ENCODE measurements around the gene CD36. TPM values are rescaled to one million over a fixed set of nuclear protein-coding genes. Genes with fewer than 3 reads are reported as not detected.

Gene CD36
- total RNA-seq, 1 experiment from 2014 or later, result 0.28 TPM

GRCh38 chr7:80591654-80592053 lies 46.8 kb upstream of the CD36 start:
- no peak overlapping the region for H3K18ac ChIP-seq (ENCODE audit: insufficient read length, low read depth, low read length)
- H2BK5ac ChIP-seq (ENCODE audit: insufficient read length, low read length), result no peak overlapping the region
- no peaks in the 10 kb centered on the region for H3K23me2 ChIP-seq (ENCODE audit: insufficient read length, low read depth, low read length, poor library complexity, severe bottlenecking)
- no peak overlapping the region for H2AFZ ChIP-seq (ENCODE audit: low read length)
- no peaks in the 10 kb centered on the region for H3K27me3 ChIP-seq (ENCODE audit: insufficient read depth, low read length)
- Mint-ChIP-seq H3K9me3 (no peaks in the 10 kb centered on the region), H3K4me1 (no peaks in the 10 kb centered on the region), H3K27ac (no peak overlapping the region), H3K4me3 (no peak overlapping the region), H3K36me3 (ENCODE audit: insufficient read depth in 1 of 3, low read depth in 3 of 3) (no peaks in the 10 kb centered on the region), H3K27me3 (ENCODE audit: low read depth) (no peaks in the 10 kb centered on the region)
- no peak overlapping the region for H3K27ac ChIP-seq (ENCODE audit: insufficient read length, low read depth, low read length)
- no peaks in the 10 kb centered on the region for H3K4me1 ChIP-seq (ENCODE audit: insufficient read depth, low read length)
- no peak overlapping the region for H2BK12ac ChIP-seq (ENCODE audit: insufficient read length, low read depth, low read length)
- H2BK20ac ChIP-seq (ENCODE audit: low read depth, low read length, poor library complexity, severe bottlenecking), result no peak overlapping the region
- no peak overlapping the region for H2BK120ac ChIP-seq (ENCODE audit: low read depth, low read length, poor library complexity, severe bottlenecking)
- no peak overlapping the region for H3K4ac ChIP-seq (ENCODE audit: low read depth, low read length)
- no peaks in the 10 kb centered on the region for H3K79me1 ChIP-seq (ENCODE audit: insufficient read depth, low read depth, low read length, poor library complexity, severe bottlenecking)
- H3T11ph ChIP-seq (ENCODE audit: low read length), result no peak overlapping the region
- H4K20me1 ChIP-seq (ENCODE audit: control insufficient read depth, insufficient read depth, insufficient read length), result no peaks in the 10 kb centered on the region
- no peak overlapping the region for H2AK5ac ChIP-seq (ENCODE audit: insufficient read length, low read length)
- H4K8ac ChIP-seq (replicated peaks; ENCODE audit: insufficient read length, low read depth, low read length), result no peak overlapping the region
- H4K5ac ChIP-seq (ENCODE audit: insufficient read length, low read depth, low read length), result no peak overlapping the region
- no peak overlapping the region for H3K23ac ChIP-seq (ENCODE audit: insufficient read length, low read depth, low read length)
- whole genome bisulfite sequencing (ENCODE audit: extremely low coverage, insufficient read length, low lambda C conversion rate), result no CpG with 5 or more reads among the region's 1 CpG
- H4K91ac ChIP-seq (ENCODE audit: insufficient read length, low read depth, low read length), result no peak overlapping the region
- no peak overlapping the region for H2BK15ac ChIP-seq (ENCODE audit: low read depth, low read length)
- no peaks in the 10 kb centered on the region for H3K9me3 ChIP-seq (ENCODE audit: control insufficient read depth, low read depth, low read length)
- no peak overlapping the region for H3K14ac ChIP-seq (ENCODE audit: insufficient read depth, low read length)
- H3K9ac ChIP-seq (ENCODE audit: extremely low read depth, insufficient read length, low read length), result no peak overlapping the region
- H3K56ac ChIP-seq (ENCODE audit: insufficient read length, low read depth, low read length), result no peak overlapping the region
- no peak overlapping the region for H3K4me2 ChIP-seq (ENCODE audit: insufficient read depth, insufficient read length, low read length)
- no peak for DNase-seq
- H3K79me2 ChIP-seq (ENCODE audit: insufficient read depth, low read length), result no peaks in the 10 kb centered on the region
- no peak for TF ChIP-seq CTCF (conservative IDR thresholded peaks at IDR 0.05)

Measured in H9 (cell line).